ENCODE measurements around the gene SLC12A4. TPM values are rescaled to one million over a fixed set of nuclear protein-coding genes. Genes with fewer than 3 reads are reported as not detected.

SLC12A4 gene
- total and polyA plus RNA-seq, 2 of the 13 experiments (the other 11 are each of a cell fraction or from before 2014, with no cell fraction given), result 65.1 to 84.3 TPM

DNA sequence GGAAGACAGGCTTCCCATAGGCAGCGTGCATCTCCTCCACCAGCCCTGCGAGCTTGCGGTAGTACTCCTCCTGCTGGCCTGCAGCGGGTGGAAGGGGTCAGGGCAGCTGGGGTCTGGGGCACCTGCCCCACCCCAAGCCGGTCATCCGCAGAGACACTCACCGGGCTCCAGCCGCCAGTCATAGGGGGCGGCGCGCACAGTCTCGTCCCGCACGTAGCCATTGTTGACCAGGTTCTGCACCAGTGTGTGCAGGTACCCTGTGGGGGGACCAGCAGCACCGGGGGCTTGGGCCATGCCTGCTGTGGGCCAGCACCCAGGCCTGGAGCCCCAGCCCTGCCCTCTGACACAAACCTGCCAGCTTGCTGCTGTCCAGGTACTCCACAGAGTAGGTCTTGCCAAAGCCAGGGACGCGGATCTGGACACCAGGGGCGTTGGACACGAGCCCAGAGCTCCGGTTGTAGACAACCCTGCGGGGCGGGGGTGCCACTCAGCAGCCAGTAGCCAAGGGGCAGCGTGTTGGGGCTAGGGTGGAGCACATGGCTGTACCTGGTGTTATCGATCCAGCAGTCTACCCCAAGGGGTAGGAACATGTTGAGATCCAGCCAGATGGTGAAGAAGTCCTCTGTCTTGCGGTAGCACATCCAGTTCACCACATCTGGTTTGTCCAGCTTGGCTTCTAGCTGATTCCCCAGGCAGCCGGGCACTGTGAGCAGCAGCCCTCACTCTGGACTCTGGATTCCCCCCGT is 25.8 kb downstream of the SLC12A4 start (continued):
- TF ChIP-seq, protein P1, sequence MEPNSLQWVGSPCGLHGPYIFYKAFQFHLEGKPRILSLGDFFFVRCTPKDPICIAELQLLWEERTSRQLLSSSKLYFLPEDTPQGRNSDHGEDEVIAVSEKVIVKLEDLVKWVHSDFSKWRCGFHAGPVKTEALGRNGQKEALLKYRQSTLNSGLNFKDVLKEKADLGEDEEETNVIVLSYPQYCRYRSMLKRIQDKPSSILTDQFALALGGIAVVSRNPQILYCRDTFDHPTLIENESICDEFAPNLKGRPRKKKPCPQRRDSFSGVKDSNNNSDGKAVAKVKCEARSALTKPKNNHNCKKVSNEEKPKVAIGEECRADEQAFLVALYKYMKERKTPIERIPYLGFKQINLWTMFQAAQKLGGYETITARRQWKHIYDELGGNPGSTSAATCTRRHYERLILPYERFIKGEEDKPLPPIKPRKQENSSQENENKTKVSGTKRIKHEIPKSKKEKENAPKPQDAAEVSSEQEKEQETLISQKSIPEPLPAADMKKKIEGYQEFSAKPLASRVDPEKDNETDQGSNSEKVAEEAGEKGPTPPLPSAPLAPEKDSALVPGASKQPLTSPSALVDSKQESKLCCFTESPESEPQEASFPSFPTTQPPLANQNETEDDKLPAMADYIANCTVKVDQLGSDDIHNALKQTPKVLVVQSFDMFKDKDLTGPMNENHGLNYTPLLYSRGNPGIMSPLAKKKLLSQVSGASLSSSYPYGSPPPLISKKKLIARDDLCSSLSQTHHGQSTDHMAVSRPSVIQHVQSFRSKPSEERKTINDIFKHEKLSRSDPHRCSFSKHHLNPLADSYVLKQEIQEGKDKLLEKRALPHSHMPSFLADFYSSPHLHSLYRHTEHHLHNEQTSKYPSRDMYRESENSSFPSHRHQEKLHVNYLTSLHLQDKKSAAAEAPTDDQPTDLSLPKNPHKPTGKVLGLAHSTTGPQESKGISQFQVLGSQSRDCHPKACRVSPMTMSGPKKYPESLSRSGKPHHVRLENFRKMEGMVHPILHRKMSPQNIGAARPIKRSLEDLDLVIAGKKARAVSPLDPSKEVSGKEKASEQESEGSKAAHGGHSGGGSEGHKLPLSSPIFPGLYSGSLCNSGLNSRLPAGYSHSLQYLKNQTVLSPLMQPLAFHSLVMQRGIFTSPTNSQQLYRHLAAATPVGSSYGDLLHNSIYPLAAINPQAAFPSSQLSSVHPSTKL (CRISPR knock-in tag; IDR thresholded peaks at IDR 0.05), result peak; percentile 7; the same call in 1 of the 2 replicates
- no peak for TF ChIP-seq NBN (conservative IDR thresholded peaks at IDR 0.05)
- TF ChIP-seq TCF12 (IDR thresholded peaks at IDR 0.05), result no peak
- TF ChIP-seq TCF12 (CRISPR knock-in tag; IDR thresholded peaks at IDR 0.05), result peak; percentile 32; the same call in 1 of the 2 replicates
- TF ChIP-seq, protein P2, sequence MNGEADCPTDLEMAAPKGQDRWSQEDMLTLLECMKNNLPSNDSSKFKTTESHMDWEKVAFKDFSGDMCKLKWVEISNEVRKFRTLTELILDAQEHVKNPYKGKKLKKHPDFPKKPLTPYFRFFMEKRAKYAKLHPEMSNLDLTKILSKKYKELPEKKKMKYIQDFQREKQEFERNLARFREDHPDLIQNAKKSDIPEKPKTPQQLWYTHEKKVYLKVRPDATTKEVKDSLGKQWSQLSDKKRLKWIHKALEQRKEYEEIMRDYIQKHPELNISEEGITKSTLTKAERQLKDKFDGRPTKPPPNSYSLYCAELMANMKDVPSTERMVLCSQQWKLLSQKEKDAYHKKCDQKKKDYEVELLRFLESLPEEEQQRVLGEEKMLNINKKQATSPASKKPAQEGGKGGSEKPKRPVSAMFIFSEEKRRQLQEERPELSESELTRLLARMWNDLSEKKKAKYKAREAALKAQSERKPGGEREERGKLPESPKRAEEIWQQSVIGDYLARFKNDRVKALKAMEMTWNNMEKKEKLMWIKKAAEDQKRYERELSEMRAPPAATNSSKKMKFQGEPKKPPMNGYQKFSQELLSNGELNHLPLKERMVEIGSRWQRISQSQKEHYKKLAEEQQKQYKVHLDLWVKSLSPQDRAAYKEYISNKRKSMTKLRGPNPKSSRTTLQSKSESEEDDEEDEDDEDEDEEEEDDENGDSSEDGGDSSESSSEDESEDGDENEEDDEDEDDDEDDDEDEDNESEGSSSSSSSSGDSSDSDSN (CRISPR knock-in tag; IDR thresholded peaks at IDR 0.05), result peak; percentile 7
- TF ChIP-seq, protein P3, sequence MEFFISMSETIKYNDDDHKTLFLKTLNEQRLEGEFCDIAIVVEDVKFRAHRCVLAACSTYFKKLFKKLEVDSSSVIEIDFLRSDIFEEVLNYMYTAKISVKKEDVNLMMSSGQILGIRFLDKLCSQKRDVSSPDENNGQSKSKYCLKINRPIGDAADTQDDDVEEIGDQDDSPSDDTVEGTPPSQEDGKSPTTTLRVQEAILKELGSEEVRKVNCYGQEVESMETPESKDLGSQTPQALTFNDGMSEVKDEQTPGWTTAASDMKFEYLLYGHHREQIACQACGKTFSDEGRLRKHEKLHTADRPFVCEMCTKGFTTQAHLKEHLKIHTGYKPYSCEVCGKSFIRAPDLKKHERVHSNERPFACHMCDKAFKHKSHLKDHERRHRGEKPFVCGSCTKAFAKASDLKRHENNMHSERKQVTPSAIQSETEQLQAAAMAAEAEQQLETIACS (CRISPR knock-in tag; IDR thresholded peaks at IDR 0.05), result no peak
- TF ChIP-seq TSC22D2 (CRISPR knock-in tag; IDR thresholded peaks at IDR 0.05; ENCODE audit: borderline replicate concordance), result no peak
- no peak for TF ChIP-seq ZNF720 (CRISPR knock-in tag; IDR thresholded peaks at IDR 0.05)
- TF ChIP-seq ZNF644 (CRISPR knock-in tag; IDR thresholded peaks at IDR 0.05; ENCODE audit: low read depth), result no peak
- peak; percentile 48 for TF ChIP-seq HNRNPH1 (optimal IDR thresholded peaks at IDR 0.05; ENCODE audit: low read depth, low read length)
- TF ChIP-seq MIER2 (CRISPR knock-in tag; IDR thresholded peaks at IDR 0.05), result no peak
- TF ChIP-seq ZSCAN20 (CRISPR knock-in tag; IDR thresholded peaks at IDR 0.05; ENCODE audit: borderline replicate concordance), result no peak
- no peak for TF ChIP-seq ZNF205 (CRISPR knock-in tag; IDR thresholded peaks at IDR 0.05)
- TF ChIP-seq, protein P4, sequence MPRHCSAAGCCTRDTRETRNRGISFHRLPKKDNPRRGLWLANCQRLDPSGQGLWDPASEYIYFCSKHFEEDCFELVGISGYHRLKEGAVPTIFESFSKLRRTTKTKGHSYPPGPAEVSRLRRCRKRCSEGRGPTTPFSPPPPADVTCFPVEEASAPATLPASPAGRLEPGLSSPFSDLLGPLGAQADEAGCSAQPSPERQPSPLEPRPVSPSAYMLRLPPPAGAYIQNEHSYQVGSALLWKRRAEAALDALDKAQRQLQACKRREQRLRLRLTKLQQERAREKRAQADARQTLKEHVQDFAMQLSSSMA (CRISPR knock-in tag; IDR thresholded peaks at IDR 0.05), result no peak
- TF ChIP-seq, protein P5, sequence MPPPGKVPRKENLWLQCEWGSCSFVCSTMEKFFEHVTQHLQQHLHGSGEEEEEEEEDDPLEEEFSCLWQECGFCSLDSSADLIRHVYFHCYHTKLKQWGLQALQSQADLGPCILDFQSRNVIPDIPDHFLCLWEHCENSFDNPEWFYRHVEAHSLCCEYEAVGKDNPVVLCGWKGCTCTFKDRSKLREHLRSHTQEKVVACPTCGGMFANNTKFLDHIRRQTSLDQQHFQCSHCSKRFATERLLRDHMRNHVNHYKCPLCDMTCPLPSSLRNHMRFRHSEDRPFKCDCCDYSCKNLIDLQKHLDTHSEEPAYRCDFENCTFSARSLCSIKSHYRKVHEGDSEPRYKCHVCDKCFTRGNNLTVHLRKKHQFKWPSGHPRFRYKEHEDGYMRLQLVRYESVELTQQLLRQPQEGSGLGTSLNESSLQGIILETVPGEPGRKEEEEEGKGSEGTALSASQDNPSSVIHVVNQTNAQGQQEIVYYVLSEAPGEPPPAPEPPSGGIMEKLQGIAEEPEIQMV (CRISPR knock-in tag; IDR thresholded peaks at IDR 0.05; ENCODE audit: low read depth), result no peak
- TF ChIP-seq JDP2 (CRISPR knock-in tag; IDR thresholded peaks at IDR 0.05; ENCODE audit: borderline replicate concordance), result no peak
- peak; percentile 48 for TF ChIP-seq HNRNPLL (IDR thresholded peaks at IDR 0.05; ENCODE audit: low read depth, low read length, poor library complexity, severe bottlenecking)
- TF ChIP-seq KDM5A (IDR thresholded peaks at IDR 0.05; ENCODE audit: borderline replicate concordance, low read length), result no peak
- TF ChIP-seq ZNF563 (CRISPR knock-in tag; IDR thresholded peaks at IDR 0.05), result no peak
